ENCODE measurements around the gene DNAH14. TPM values are rescaled to one million over a fixed set of nuclear protein-coding genes. Genes with fewer than 3 reads are reported as not detected.
A peak's percentile ranks its signal among the peaks of the same experiment; 100 is the strongest.

DNAH14 gene
- total and polyA plus RNA-seq, 2 experiments from 2014 or later: 55.3 to 80.2 TPM

- no peaks in the 10 kb centered on the region for H3K27me3 ChIP-seq (ENCODE audit: insufficient read depth)
- ATAC-seq (no peak), DNase-seq (ENCODE audit: low spot score) (no peak)
- H3K27ac ChIP-seq (ENCODE audit: low read depth): no peak overlapping the region
- H3K79me2 ChIP-seq (replicated peaks; ENCODE audit: insufficient read depth): no peaks in the 10 kb centered on the region
- Mint-ChIP-seq H3K4me3 (no peak overlapping the region), H3K36me3 (ENCODE audit: low read depth) (no peaks in the 10 kb centered on the region), H3K27ac (no peak overlapping the region), H3K9me3 (no peaks in the 10 kb centered on the region), H3K27me3 (ENCODE audit: insufficient read depth, low read depth, poor library complexity) (peaks cover 13% of the 10 kb centered on the region), H3K4me1 (peaks cover 13% of the 10 kb centered on the region; the same call in 2 of the 3 replicates)
- no peak overlapping the region for H3K4me3 ChIP-seq
- H3K4me2 ChIP-seq: no peak overlapping the region
- peak overlapping the region; percentile 20; the same call in 1 of the 2 replicates for H2AFZ ChIP-seq
- H3K9me2 ChIP-seq (ENCODE audit: insufficient read depth): no peaks in the 10 kb centered on the region
- no peaks in the 10 kb centered on the region for H3K4me1 ChIP-seq (ENCODE audit: insufficient read depth)
- TF ChIP-seq CREB1 (CRISPR knock-in tag; IDR thresholded peaks at IDR 0.05; ENCODE audit: low read depth): no peak
- no peaks in the 10 kb centered on the region for H3F3A ChIP-seq (replicated peaks; ENCODE audit: low read depth)
- no peaks in the 10 kb centered on the region for H3K36me3 ChIP-seq (ENCODE audit: insufficient read depth)
- H4K20me1 ChIP-seq (replicated peaks; ENCODE audit: insufficient read depth): no peaks in the 10 kb centered on the region
Measured at GRCh38 chr1:225440380-225441221, 511.1 kb downstream of the DNAH14 start.

- no peak overlapping the region for H3K4me3 Mint-ChIP-seq
- Histone ChIP-seq H3K27ac (ENCODE audit: low read depth) (no peak overlapping the region), H3K9me2 (ENCODE audit: insufficient read depth) (no peaks in the 10 kb centered on the region), H3K36me3 (ENCODE audit: insufficient read depth) (no peaks in the 10 kb centered on the region), H2AFZ (peak overlapping the region; percentile 20; the same call in 1 of the 2 replicates), H3K79me2 (replicated peaks; ENCODE audit: insufficient read depth) (no peaks in the 10 kb centered on the region), H3F3A (replicated peaks; ENCODE audit: low read depth) (no peaks in the 10 kb centered on the region), H3K27me3 (ENCODE audit: insufficient read depth) (no peaks in the 10 kb centered on the region), H3K4me1 (ENCODE audit: insufficient read depth) (peaks cover 6% of the 10 kb centered on the region), H3K4me2 (no peak overlapping the region), H3K4me3 (no peak overlapping the region), H4K20me1 (replicated peaks; ENCODE audit: insufficient read depth) (no peaks in the 10 kb centered on the region)
- H3K9me3 Mint-ChIP-seq: no peaks in the 10 kb centered on the region
- peaks cover 13% of the 10 kb centered on the region for H3K27me3 Mint-ChIP-seq (ENCODE audit: insufficient read depth, low read depth, poor library complexity)
- ATAC-seq (no peak), DNase-seq (ENCODE audit: low spot score) (no peak)
- H3K4me1 Mint-ChIP-seq: peaks cover 20% of the 10 kb centered on the region
- no peak for TF ChIP-seq NANOG (IDR thresholded peaks at IDR 0.05; ENCODE audit: borderline replicate concordance)
- no peak for TF ChIP-seq JUNB (IDR thresholded peaks at IDR 0.05; ENCODE audit: unreplicated experiment)
- no peak for TF ChIP-seq ZNF114 (CRISPR knock-in tag; IDR thresholded peaks at IDR 0.05)
- TF ChIP-seq ZNF462 (CRISPR knock-in tag; IDR thresholded peaks at IDR 0.05): no peak
- no peak for TF ChIP-seq POLR2AphosphoS5 (IDR thresholded peaks at IDR 0.05; ENCODE audit: low read depth)
- TF ChIP-seq CTCF (conservative IDR thresholded peaks at IDR 0.05; ENCODE audit: low read depth in 2 of 2): peak; percentile 28 to 38
- no peak for TF ChIP-seq CREB1 (CRISPR knock-in tag; IDR thresholded peaks at IDR 0.05; ENCODE audit: low read depth)
- no peak for TF ChIP-seq ZNF331 (CRISPR knock-in tag; IDR thresholded peaks at IDR 0.05; ENCODE audit: low read depth)
- H3K36me3 Mint-ChIP-seq (ENCODE audit: low read depth): no peaks in the 10 kb centered on the region
- H3K27ac Mint-ChIP-seq: no peak overlapping the region
Measured at GRCh38 chr1:225441314-225442122, 512.0 kb downstream of the DNAH14 start.

All from GM23338 (cell line).